Measurements from ENCODE around the gene PRICKLE3. TPM values are rescaled to one million over a fixed set of nuclear protein-coding genes. Genes with fewer than 3 reads are reported as not detected.
A peak's percentile ranks its signal among the peaks of the same experiment; 100 is the strongest.

PRICKLE3 gene, protein sequence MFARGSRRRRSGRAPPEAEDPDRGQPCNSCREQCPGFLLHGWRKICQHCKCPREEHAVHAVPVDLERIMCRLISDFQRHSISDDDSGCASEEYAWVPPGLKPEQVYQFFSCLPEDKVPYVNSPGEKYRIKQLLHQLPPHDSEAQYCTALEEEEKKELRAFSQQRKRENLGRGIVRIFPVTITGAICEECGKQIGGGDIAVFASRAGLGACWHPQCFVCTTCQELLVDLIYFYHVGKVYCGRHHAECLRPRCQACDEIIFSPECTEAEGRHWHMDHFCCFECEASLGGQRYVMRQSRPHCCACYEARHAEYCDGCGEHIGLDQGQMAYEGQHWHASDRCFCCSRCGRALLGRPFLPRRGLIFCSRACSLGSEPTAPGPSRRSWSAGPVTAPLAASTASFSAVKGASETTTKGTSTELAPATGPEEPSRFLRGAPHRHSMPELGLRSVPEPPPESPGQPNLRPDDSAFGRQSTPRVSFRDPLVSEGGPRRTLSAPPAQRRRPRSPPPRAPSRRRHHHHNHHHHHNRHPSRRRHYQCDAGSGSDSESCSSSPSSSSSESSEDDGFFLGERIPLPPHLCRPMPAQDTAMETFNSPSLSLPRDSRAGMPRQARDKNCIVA
- 9.9 and 10.6 TPM in 2 replicates for total RNA-seq (2014; rRNA removed; shearing (Covaris generic))
- total RNA-seq (2022) = 11.0 and 16.7 TPM in 2 replicates
- Bru-seq, nascent RNA = percentile 46 among the genes with signal in this experiment
- percentile 58 among the genes with signal in this experiment for BruChase-seq, experiment 1, labeled RNA remaining after a 6-hour chase
- BruChase-seq, experiment 2, labeled RNA remaining after a 2-hour chase = percentile 59 among the genes with signal in this experiment
- long read RNA-seq, transcript PRICKLE3-206 (9 exons, 2,062 nt) = major isoform, 22 of 35 reads
- long read RNA-seq, partial matches to known transcripts = 0 of 35 reads
- long read RNA-seq, other reads (novel, unspliced or antisense) = 12 of 35 reads

DNA sequence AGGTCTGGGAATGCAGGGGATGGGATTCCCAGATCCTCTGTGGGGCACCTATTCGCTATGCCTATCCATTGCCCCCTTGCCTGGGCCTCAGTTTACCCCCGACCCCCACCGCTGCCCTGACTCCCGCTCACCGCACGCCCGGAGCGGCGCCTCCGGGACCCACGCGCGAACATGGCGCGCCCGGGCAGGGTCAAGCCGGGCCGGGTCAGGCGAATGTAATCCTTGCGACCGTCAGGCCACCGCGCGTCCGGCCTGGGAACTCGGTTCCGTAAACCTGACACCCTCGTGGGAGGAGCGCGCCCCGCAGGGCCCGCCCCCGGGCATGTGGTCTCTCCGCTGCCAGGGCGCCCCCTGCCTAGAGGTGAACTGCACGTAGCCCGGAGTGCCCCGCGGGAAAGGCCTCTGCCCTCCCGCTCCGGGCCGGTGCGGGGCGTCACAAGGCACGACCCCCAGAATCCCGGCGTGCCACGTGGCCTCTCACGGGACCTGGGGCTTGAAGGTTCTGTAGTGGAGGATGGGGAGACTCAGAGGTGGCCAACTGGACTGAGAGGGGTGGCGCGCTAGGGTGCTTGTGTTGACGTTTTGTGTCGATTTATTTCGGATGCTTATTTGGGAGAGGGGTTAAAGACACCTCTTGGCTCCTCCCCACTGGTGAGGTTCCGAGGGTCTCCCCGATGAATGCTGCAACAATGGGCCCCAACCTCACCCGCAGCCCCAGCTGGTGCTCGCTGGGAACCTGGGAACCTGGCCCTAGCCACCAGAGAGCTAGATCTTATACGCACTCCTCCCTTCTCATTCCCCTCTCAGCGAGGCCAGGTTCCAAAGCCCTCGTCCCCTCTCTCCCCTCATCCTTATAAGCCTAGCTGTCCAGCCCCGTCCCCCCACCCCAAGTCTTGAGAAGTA is at the start of gene PRICKLE3:
Gene PRICKLE3, minus strand, starts transcription at position 249 of the 903 bp plus-strand sequence. Its CDS starts 76 bp downstream, at position 173.
- Histone ChIP-seq H3K36me3 (ENCODE audit: insufficient read depth, low read length) (peaks cover 15% of the 10 kb centered on the region), H3K4me2 (ENCODE audit: low read length) (peak within 1 kb of the TSS; percentile 92), H2AFZ (ENCODE audit: low read length) (peak within 1 kb of the TSS; percentile 46; the same call in 1 of the 2 replicates), H3K27ac (ENCODE audit: low read depth, low read length, poor library complexity, severe bottlenecking) (peak within 1 kb of the TSS; percentile 33), H3K4me1 (ENCODE audit: insufficient read depth, low read length, poor library complexity, severe bottlenecking) (peaks cover 23% of the 10 kb centered on the region), H3K79me2 (ENCODE audit: insufficient read depth, low read depth, low read length) (peaks cover 13% of the 10 kb centered on the region; the same call in 1 of the 2 replicates), H3K9me2 (ENCODE audit: insufficient read depth, low read length) (no peaks in the 10 kb centered on the region), H4K20me1 (ENCODE audit: insufficient read depth, low read length) (no peaks in the 10 kb centered on the region), H3K4me3 (ENCODE audit: low read depth, low read length, poor library complexity, severe bottlenecking) (peak within 1 kb of the TSS; percentile 87), H3K9me3 (ENCODE audit: low read length) (no peaks in the 10 kb centered on the region)
- POLR2A ChIA-PET = no interaction called here
- TF ChIP-seq EZH2phosphoT487 (IDR thresholded peaks at IDR 0.05; ENCODE audit: borderline replicate concordance, low read depth, low read length) = no peak
- TF ChIP-seq, protein P1, sequence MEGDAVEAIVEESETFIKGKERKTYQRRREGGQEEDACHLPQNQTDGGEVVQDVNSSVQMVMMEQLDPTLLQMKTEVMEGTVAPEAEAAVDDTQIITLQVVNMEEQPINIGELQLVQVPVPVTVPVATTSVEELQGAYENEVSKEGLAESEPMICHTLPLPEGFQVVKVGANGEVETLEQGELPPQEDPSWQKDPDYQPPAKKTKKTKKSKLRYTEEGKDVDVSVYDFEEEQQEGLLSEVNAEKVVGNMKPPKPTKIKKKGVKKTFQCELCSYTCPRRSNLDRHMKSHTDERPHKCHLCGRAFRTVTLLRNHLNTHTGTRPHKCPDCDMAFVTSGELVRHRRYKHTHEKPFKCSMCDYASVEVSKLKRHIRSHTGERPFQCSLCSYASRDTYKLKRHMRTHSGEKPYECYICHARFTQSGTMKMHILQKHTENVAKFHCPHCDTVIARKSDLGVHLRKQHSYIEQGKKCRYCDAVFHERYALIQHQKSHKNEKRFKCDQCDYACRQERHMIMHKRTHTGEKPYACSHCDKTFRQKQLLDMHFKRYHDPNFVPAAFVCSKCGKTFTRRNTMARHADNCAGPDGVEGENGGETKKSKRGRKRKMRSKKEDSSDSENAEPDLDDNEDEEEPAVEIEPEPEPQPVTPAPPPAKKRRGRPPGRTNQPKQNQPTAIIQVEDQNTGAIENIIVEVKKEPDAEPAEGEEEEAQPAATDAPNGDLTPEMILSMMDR (conservative IDR thresholded peaks at IDR 0.05; ENCODE audit: low read length) = peak; percentile 72
- CTCF ChIA-PET (ENCODE audit: unreplicated experiment) = interaction anchor here (1.0 kb wide), 1 partner anchor 20 kb away, joined by 3 read pairs; no protein-coding TSS in a partner anchor
- BruUV-seq (replicated peaks) = no TSS peak
- DNase-seq (ENCODE audit: low spot score) = peak; percentile 87
- intact Hi-C loops (cut with micrococcal nuclease; ENCODE audit: unreplicated experiment) = no loop called here

DNA sequence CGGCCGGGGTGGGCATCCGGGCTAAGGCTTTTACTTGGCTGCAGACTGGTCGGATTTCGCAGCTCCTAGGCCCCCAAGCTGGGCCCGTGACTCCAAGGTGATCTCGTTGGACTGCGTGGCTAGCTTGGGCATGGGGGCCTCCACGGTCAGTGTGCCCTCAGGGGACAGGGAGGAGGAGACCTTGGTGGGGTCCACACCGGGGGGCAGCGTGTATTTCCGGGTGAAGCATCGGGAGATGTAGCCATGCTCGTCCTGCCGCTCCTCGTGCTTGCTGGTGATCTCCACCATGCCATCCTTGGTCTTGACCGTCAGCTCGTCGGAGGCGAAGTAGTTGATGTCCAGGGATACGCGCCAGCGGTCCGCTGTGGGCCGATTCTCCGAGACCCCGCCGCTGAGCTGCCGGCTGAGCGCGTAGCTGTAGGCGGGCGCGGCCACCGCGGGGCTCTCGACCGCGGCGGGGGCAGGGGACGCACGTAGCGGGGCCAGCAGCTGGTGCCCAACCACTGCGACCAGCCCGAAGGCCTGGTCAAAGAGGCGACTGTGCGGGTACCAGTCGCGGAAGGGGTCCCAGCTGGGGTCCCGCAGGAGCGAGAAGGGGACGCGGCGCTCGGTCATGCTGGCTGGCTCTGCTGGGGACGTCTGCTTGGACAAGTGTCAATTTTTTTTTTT is 47.8 kb upstream of the PRICKLE3 start:
- Histone ChIP-seq H3K9me3 (ENCODE audit: low read length) (no peaks in the 10 kb centered on the region), H3K9me2 (ENCODE audit: insufficient read depth, low read length) (no peaks in the 10 kb centered on the region), H3K36me3 (ENCODE audit: insufficient read depth, low read length) (no peaks in the 10 kb centered on the region), H3K4me1 (ENCODE audit: insufficient read depth, low read length, poor library complexity, severe bottlenecking) (no peaks in the 10 kb centered on the region), H3K4me3 (ENCODE audit: low read depth, low read length, poor library complexity, severe bottlenecking) (no peak overlapping the region), H3K27ac (ENCODE audit: low read depth, low read length, poor library complexity, severe bottlenecking) (no peak overlapping the region), H3K4me2 (ENCODE audit: low read length) (no peak overlapping the region), H2AFZ (ENCODE audit: low read length) (no peak overlapping the region), H3K79me2 (ENCODE audit: insufficient read depth, low read depth, low read length) (no peaks in the 10 kb centered on the region), H4K20me1 (ENCODE audit: insufficient read depth, low read length) (no peaks in the 10 kb centered on the region)
- DNase-seq (ENCODE audit: low spot score) = no peak
- no peak for TF ChIP-seq EZH2phosphoT487 (IDR thresholded peaks at IDR 0.05; ENCODE audit: borderline replicate concordance, low read depth, low read length)
- TF ChIP-seq, protein P1 (conservative IDR thresholded peaks at IDR 0.05; ENCODE audit: low read length) = no peak
- POLR2A ChIA-PET = no interaction called here
- no TSS peak for BruUV-seq (replicated peaks)
- intact Hi-C loops (cut with micrococcal nuclease; ENCODE audit: unreplicated experiment) = no loop called here
- CTCF ChIA-PET (ENCODE audit: unreplicated experiment) = no interaction called here
